A549 (cell line): ENCODE measurements around the gene DNAAF5. TPM values are rescaled to one million over a fixed set of nuclear protein-coding genes. Genes with fewer than 3 reads are reported as not detected.
"Not testable (repeated sequence)": the region's sequence is repeated elsewhere in the genome, so short reads cannot be mapped to it uniquely, and the experiment has no call there.

Experiments
- ATAC-seq, 2 experiments: fragments of 200-7000 bp in 1 of 2; fragments of >200 bp in 1 of 2; cut with Nextera tagmentation in 1 of 2; cut with Tn5 transposase in 1 of 2; 3 replicates each; pipeline versions ENCODE4 v1.8.0 to v1.9.1; 2018 to 2020; ENCODE audit warnings: mild to moderate bottlenecking in 1 of 2, moderate library complexity in 1 of 2
- CTCF ChIA-PET: fragments of 300-600 bp; sonication (Branson Sonifier 250); formaldehyde crosslinking; extraction: SDS; loops from one replicate; lab custom pipeline; 2021; ENCODE audit warnings: antibody characterized with exemption, inconsistent platforms; lab: Yijun Ruan, JAX
- POLR2A ChIA-PET: fragments of 350-600 bp; formaldehyde crosslinking; extraction: SDS; loops from one replicate; lab custom pipeline; 2021; ENCODE audit warnings: antibody characterized with exemption, inconsistent platforms; lab: Yijun Ruan, JAX
- DNase-seq, 2 experiments: peaks; one replicate each; pipeline versions ENCODE4 v3.0.0 to v3.0.0-alpha.2; 2011 to 2016; ENCODE audit warnings: low read depth in 1 of 2, low spot score in 1 of 2
- FAIRE-seq: peaks from 2 replicates; lab custom pipeline; 2011; peaks lifted over from hg19 to GRCh38; lab: Jason Lieb, UNC
- H3K27ac ChIP-seq, 2 experiments: fragments of >200 bp; sonication (Bioruptor Twin); formaldehyde crosslinking; 3 replicates each; pipeline ENCODE4 v1.5.1; 2016 to 2017
- H3K4me1 ChIP-seq: fragments of >200 bp; sonication (Bioruptor Twin); formaldehyde crosslinking; 3 replicates; pipeline ENCODE4 v1.6.1; 2016
- H3K4me2 ChIP-seq: fragments of >200 bp; sonication (Bioruptor Twin); formaldehyde crosslinking; 3 replicates; pipeline ENCODE4 v1.6.1; 2016
- H3K4me3 ChIP-seq: fragments of >200 bp; sonication (Bioruptor Twin); formaldehyde crosslinking; 3 replicates; pipeline ENCODE4 v1.5.1; 2016
- H3K9me3 ChIP-seq: fragments of >200 bp; sonication (Bioruptor Twin); formaldehyde crosslinking; 3 replicates; pipeline ENCODE4 v1.6.1; 2016
- EHF ChIP-seq: fragments of 250-450 bp; sonication (Bioruptor Pico); IDR thresholded peaks from 2 replicates; pipeline ENCODE4 v1.5.0; 2020; ENCODE audit warnings: mild to moderate bottlenecking
- EHMT2 ChIP-seq: fragments of 200-600 bp; sonication (generic); IDR thresholded peaks from 2 replicates; pipeline ENCODE4 v1.6.1; 2016; ENCODE audit warnings: antibody characterized with exemption, low read depth, mild to moderate bottlenecking, moderate library complexity
- HOXB13 ChIP-seq: fragments of 250-450 bp; sonication (Bioruptor Pico); IDR thresholded peaks from 2 replicates; pipeline ENCODE4 v1.5.0; 2020; ENCODE audit warnings: low read depth, mild to moderate bottlenecking, moderate library complexity
- NR3C1 ChIP-seq: fragments of >200 bp; sonication (Bioruptor Twin); formaldehyde crosslinking; IDR thresholded peaks from 3 replicates; pipeline ENCODE4 v1.6.1; 2017
- PHF8 ChIP-seq: fragments of 200-600 bp; sonication (generic); IDR thresholded peaks from 2 replicates; pipeline ENCODE4 v1.6.1; 2016; ENCODE audit warnings: low read depth, mild to moderate bottlenecking, antibody characterized with exemption, moderate library complexity, borderline replicate concordance
- WGBS: methylation state at CpG from one replicate; pipeline ENCODE4 v1.1.6; 2017; ENCODE audit errors: missing lambda C conversion rate; 5-methylcytosine and 5-hydroxymethylcytosine counted together
- polyA plus RNA-seq, 4 experiments: library from polyadenylated mRNA; depleted of rRNA in 3 of 4; stranded (reverse); fragments of >200 nt; fragmentation: RNase III in 1 of 4; extraction: RNeasy Plus Mini Kit Qiagen cat#74134 plus additional on column Dnase treatment in 1 of 4; gene quantifications; 2 replicates in 3 of 4; 3 replicates in 1 of 4; pipeline ENCODE4 v1.2.3, GENCODE V29; 2011 to 2017
- TF ChIP-seq, protein P1 (sequence below): fragments of 200-600 bp; sonication (generic); IDR thresholded peaks from 2 replicates; pipeline ENCODE4 v1.6.1; 2016; ENCODE audit warnings: antibody characterized with exemption, mild to moderate bottlenecking, moderate library complexity
- TF ChIP-seq, protein P2 (sequence below): IDR thresholded peaks from 2 replicates; pipeline ENCODE4 v1.6.1; 2012

The DNAAF5 gene
- polyA plus RNA-seq, 2 of the 4 experiments (the other 2 are of a cell fraction) = 27.8 to 34.7 TPM

DNA sequence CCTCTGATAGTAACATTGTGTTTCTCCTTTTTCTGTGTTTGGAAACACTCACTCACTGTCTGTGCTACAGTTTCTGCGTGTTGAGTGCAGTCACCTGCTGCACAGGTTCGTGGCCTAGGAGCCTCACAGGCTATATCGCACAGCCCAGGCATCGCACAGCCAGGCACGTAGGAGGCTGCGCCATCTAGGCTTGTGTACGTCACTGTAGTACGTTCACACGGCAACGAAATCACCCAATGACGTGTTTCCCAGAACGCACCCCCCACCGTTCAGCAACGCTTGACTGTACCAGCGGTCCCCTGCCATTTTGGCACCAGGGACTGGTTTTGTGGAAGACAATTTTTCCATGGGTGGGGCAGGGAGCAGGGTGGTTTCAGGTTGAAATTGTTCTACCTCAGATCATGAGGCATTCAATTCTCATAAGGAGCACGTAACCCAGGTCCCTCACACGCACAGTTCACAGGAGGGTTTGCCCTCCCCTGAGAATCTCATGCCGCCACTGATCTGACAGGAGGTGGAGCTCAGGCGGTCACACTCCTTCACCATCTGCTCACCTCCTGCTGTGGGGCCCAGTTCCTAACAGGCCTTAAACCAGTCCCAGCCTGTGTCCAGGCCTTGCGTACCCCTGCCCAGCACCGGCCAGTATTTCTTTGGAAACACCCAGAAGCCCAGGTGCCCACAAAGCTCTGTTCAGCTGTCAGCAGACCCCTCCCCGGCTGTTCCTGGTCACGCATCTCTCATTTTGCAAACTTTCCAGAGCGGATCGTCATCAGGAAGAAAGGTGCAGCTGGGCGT lies 23.8 kb downstream of the DNAAF5 start:
- DNase-seq = no peak
- POLR2A ChIA-PET = no interaction called here
- H3K4me3 ChIP-seq = no peak overlapping the region
- no peak for ATAC-seq
- 96% methylated on average over 25 of the region's 26 CpGs for WGBS
- FAIRE-seq = no peak
- CTCF ChIA-PET = interaction anchor here (0.7 to 0.9 kb wide), 2 partner anchors 36 to 123 kb away, joined by 3 read pairs; no protein-coding TSS in a partner anchor
- H3K9me3 ChIP-seq = no peaks in the 10 kb centered on the region
- H3K4me1 ChIP-seq = no peaks in the 10 kb centered on the region
- TF ChIP-seq PHF8 (no peak), EHF (CRISPR knock-in tag) (no peak)
- TF ChIP-seq, protein P1, sequence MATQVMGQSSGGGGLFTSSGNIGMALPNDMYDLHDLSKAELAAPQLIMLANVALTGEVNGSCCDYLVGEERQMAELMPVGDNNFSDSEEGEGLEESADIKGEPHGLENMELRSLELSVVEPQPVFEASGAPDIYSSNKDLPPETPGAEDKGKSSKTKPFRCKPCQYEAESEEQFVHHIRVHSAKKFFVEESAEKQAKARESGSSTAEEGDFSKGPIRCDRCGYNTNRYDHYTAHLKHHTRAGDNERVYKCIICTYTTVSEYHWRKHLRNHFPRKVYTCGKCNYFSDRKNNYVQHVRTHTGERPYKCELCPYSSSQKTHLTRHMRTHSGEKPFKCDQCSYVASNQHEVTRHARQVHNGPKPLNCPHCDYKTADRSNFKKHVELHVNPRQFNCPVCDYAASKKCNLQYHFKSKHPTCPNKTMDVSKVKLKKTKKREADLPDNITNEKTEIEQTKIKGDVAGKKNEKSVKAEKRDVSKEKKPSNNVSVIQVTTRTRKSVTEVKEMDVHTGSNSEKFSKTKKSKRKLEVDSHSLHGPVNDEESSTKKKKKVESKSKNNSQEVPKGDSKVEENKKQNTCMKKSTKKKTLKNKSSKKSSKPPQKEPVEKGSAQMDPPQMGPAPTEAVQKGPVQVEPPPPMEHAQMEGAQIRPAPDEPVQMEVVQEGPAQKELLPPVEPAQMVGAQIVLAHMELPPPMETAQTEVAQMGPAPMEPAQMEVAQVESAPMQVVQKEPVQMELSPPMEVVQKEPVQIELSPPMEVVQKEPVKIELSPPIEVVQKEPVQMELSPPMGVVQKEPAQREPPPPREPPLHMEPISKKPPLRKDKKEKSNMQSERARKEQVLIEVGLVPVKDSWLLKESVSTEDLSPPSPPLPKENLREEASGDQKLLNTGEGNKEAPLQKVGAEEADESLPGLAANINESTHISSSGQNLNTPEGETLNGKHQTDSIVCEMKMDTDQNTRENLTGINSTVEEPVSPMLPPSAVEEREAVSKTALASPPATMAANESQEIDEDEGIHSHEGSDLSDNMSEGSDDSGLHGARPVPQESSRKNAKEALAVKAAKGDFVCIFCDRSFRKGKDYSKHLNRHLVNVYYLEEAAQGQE = no peak
- H3K4me2 ChIP-seq = no peak overlapping the region
- H3K27ac ChIP-seq = no peak overlapping the region

GRCh38 chr7:751826-752225 lies 25.3 kb downstream of the DNAAF5 start:
- H3K4me2 ChIP-seq = no peak overlapping the region
- CTCF ChIA-PET = interaction anchor here (1.1 kb wide), 1 partner anchor 18 kb away, joined by 3 read pairs; no protein-coding TSS in a partner anchor
- 90% methylated on average over 15 of the region's 15 CpGs for WGBS
- DNase-seq (no peak), FAIRE-seq (no peak), ATAC-seq (no peak)
- no peaks in the 10 kb centered on the region for H3K4me1 ChIP-seq
- TF ChIP-seq, protein P2, sequence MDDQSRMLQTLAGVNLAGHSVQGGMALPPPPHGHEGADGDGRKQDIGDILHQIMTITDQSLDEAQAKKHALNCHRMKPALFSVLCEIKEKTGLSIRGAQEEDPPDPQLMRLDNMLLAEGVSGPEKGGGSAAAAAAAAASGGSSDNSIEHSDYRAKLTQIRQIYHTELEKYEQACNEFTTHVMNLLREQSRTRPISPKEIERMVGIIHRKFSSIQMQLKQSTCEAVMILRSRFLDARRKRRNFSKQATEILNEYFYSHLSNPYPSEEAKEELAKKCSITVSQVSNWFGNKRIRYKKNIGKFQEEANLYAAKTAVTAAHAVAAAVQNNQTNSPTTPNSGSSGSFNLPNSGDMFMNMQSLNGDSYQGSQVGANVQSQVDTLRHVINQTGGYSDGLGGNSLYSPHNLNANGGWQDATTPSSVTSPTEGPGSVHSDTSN = no peak
- POLR2A ChIA-PET = no interaction called here
- no peak overlapping the region for H3K4me3 ChIP-seq
- no peak overlapping the region for H3K27ac ChIP-seq
- H3K9me3 ChIP-seq = no peaks in the 10 kb centered on the region

GRCh38 chr7:752256-752655 lies 25.8 kb downstream of the DNAAF5 start:
- CTCF ChIA-PET = interaction anchor here (1.1 to 1.3 kb wide), 2 partner anchors 16 to 18 kb away, joined by 3 read pairs; no protein-coding TSS in a partner anchor
- ATAC-seq, FAIRE-seq, H3K4me3 ChIP-seq, H3K27ac ChIP-seq, POLR2A ChIA-PET, DNase-seq, H3K9me3 ChIP-seq, H3K4me2 ChIP-seq, H3K4me1 ChIP-seq: not testable (repeated sequence)
- WGBS = 88% methylated on average over 33 of the region's 33 CpGs

- TF ChIP-seq EHMT2 = no peak
- no peak for TF ChIP-seq NR3C1
- TF ChIP-seq HOXB13 (CRISPR knock-in tag) = no peak
- TF ChIP-seq, all 56 proteins: peak for 0
- ChIA-PET POLR2A (no interaction called here), CTCF (interaction anchor here (1.1 to 1.3 kb wide), 2 partner anchors 15 to 17 kb away, joined by 3 read pairs; no protein-coding TSS in a partner anchor)
- DNase-seq = no peak
- no peak overlapping the region for H3K27ac ChIP-seq
- no peak overlapping the region for H3K4me3 ChIP-seq
- ATAC-seq = no peak
- H3K4me2 ChIP-seq = no peak overlapping the region
- 95% methylated on average over 17 of the region's 17 CpGs for WGBS
- no peaks in the 10 kb centered on the region for H3K4me1 ChIP-seq
- H3K9me3 ChIP-seq = no peaks in the 10 kb centered on the region
- no peak for FAIRE-seq
These were observed 26.7 kb downstream of the DNAAF5 start for GRCh38 chr7:753190-753589.
